ENCODE data around the gene FBXO17.

DNA sequence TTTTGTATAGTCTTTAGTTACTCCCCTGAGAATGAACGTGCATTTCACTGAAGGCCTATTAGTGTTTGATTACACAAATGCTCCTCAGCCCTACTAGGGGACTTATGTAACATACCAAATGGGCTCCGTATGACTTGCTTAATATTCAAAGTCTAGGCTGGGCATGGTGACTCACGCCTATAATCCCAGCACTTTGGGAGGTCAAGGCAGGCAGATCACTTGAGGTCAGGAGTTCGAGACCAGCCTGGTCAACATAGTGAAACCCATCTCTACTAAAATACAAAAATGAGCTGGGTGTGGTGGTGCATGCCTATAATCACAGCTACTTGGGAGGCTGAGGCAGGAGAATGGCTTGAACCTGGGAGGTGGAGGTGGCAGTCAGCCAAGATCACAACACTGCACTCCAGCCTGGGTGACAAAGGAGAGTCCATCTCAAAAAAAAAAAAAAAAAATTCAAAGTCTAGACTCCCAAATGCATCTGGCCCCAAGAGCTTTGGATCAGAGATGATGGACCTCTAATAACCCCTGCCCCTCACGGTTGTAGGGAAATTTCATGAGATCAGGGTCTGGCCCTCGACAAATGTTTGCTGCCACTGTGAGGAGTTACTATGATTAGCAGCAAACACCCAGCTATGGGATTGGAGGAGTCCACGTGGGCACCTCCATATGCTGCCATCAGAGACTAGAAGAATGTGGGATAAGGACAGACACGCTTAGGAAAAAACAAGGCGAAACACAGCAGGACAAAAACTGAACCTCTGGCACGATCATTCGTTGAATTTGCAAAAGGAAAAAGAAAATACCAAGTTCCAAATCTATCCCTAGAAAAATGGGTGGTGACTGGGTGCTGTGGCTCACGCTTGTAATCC is 4.6 kb downstream of the FBXO17 start:
- TF ChIP-seq GATA1 (IDR thresholded peaks at IDR 0.05; ENCODE audit: low read depth, low read length) (no peak), POLR2A (IDR thresholded peaks at IDR 0.05; ENCODE audit: low read length) (no peak)

All from erythroblast (primary cell).